ENCODE measurements around the gene SH2D3C.

The SH2D3C gene

DNA sequence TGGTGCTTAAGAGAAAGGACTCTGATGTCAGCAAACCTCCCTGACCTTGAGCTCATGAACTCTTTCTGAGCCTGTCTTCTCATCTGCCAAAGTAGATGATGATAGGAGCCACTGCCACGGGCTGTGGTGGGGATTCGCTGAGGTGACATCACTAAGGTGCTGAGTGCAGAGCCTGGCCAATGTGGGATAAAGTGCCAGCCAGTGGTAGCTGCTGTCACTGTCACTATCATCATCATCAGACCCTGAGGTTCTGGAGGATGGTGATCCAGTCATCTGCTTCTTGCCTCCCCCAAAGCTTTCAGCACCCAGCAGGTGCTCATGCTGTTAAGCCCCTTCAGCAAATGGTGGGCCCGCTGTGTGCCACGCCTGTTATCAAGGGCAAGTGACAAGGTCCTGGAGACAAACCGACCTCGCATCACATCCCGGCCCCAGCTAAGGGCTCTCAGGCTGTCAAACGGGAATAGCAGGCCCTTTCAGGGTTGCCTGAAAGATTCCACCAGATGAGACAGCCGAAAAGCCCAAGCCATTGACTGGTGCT, 30.6 kb upstream of the SH2D3C start:
- no peak for DNase-seq (ENCODE audit: low read depth in 3 of 3)

DNA sequence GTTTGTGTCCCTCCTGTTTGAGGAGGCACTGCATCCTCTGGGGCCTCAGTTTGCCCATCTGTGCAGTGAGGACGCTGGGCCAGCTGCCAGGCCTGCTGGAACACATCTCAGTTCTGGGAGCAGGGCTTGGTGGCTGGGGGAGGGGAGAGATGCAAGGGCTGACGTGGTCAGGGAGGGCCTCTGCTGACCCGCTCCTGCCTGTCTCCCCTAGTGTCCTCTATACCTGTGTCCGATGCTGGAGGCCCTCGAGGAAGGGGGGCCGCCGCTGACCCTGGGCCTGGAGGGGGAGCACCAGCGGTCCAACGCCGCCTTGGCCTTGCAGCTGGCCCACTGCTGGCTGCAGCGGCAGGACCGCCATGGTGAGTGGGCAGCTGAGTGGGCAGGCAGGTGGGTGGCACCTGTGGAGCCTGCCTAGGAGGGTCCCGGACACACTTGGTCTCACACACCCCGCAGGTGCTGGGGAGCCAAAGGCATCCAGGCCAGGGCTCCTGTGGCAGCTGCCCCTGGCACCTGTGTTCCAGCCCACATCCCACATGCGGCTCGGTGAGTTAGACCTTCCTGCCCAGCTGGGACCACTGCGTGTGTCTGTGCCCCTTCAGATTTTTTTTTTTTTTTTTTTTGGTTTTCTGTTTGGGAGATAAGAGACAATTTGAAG, 30.0 kb upstream of the SH2D3C start:
- DNase-seq (ENCODE audit: low read depth in 3 of 3) = no peak

DNA sequence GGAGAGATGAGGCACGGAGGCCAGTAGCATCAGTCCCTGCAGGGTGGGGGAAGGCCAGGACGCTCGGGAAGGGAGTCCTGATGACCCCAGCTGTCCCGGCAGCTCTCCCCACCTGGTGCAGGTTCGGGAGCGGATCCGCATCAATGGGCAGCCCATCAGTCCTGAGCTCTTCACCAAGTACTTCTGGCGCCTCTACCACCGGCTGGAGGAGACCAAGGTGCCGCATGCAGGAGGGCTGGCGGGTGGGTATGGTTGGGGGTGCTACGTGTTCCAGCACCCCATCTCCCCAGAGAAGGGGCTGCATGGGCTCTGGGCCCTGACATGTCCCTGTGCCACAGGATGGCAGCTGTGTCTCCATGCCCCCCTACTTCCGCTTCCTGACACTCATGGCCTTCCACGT, 28.4 kb upstream of the SH2D3C start:
- no peak for DNase-seq (ENCODE audit: low read depth in 3 of 3)

DNA sequence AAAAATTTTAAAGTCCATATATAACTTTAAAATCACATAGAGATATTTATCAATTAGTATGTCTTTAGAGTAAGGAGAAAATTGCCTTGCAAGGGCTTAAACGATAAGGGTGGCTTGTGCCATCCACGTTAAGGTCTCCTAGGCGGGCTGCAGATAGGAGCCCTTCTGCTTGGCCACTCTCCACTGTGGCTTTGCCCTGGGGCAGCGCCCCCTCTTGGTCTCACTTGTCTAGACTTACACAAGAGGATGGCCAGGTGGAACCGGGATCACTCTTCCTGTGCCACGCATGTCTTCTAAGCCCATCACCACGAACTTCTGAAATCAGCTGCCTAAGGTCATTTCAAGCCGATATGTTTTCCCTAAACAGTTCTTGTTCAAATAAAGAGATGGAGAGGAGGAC, 27.2 kb upstream of the SH2D3C start:
- no peak for DNase-seq (ENCODE audit: low read depth in 3 of 3)

DNA sequence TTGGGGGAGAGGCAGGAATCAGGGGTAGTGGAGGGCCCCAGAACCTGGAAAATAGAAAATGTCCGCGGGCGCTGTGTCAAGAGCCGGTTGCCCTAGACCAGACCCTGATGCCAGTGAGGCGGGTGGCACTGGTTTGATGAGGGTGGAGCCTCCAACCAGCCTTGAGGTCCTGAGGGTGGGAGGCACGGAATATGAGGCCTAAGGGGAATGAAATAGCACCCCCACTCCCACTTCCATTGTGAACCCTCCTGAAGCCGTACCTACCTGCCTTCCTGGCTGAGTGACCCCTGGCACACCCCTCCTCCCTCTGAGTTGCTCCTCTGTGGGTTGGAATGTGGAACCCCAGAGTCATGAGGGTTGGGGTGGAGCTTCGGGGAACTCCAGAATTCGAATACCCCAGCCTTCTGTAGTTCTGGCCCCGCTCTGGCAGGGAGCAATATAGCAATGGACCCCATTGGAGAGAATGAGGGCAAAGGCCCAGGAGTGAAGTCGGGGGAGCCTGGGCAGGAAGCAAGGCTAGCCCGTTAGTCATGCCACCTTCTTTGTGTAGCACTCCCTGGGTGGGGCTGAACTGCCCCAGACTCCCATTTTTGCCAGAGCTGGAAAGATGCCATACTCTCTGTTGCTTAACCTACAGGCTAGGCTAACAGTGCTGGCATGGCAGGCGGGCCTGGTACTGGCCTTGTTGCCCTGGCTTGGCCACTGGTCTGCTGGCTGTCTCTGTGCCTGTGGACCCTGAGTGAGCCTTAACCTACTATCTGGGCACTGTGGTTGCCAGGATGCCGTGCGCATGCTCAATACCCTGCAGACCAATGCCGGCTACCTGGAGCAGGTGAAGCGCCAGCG, 25.3 kb upstream of the SH2D3C start:
- no peak for DNase-seq (ENCODE audit: low read depth in 3 of 3)

DNA sequence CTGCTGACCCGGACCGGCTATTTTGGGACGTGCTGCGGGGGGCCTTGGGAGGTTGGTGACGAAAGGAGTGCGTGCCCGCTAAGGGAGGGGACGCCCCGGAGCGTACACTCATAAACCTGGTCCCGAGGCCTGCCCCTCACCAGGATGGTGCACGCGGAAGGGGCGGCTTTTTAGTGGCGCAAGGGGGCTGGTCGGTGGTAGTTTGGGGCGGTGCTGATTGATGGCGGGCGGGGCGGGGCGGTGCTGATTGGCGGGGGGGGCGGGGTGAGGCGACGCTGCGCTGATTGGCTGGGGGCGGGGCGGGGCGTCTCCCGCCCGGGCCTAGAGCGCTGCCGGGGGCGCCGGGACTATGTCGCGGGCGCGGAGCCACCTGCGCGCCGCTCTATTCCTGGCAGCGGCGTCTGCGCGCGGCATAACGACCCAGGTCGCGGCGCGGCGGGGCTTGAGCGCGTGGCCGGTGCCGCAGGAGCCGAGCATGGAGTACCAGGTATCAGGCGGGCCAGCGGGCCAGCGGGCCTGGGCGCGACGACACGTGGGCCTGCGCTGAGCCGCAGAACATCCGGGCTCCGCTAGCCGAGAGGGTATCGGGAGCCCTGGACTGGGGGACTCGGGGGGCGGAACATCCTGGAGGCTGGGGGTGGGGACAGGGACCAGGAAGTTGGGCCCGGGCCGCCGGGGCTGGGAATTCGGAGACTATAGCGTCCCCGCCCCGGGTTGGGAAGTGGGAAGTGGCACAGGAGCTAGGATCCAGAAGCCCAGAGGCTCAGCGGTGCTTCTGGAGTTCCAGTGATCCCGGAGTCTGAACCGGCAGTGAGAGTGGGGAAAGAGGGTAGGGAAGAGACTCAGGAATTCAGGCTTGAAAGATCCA, 24.3 kb upstream of the SH2D3C start, which contains the start of gene FPGS:
TSS of gene FPGS (plus strand) at position 307 of the 868 bp plus-strand sequence. CDS start at position 350, 43 bp downstream.
- DNase-seq (ENCODE audit: low read depth in 3 of 3) = peak; percentile 63 to 70 (median 70)

DNA sequence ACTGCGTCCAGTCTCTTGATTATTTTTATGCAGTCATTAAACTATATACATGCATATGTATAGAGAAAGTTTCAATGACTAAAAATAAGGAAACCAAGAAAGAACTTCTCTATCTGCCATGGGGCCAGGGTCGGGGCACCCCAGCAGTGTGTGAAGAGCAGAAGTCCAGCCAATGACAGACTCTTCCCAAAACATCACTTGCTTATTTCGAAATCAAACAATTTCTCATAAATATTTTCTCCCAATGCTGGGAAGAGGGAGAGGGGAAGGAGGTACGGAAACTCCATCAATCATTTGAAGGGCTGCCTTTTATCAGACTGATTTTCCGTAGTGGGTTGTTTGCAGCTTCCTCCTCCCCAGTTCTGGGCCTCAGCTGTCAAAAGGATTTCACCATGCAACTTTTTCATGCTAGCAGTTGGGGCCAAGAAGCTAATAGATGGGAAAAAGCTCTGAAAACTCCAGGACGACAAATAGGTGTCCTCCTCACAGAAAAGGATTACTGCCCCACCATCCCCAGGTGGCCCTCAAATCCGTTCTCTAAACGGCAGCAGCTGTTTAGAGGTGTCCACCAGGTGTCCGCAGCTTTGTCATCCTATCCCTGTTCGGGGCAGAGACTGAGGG, 23.6 kb upstream of the SH2D3C start:
- DNase-seq (ENCODE audit: low read depth in 3 of 3) = no peak

DNA sequence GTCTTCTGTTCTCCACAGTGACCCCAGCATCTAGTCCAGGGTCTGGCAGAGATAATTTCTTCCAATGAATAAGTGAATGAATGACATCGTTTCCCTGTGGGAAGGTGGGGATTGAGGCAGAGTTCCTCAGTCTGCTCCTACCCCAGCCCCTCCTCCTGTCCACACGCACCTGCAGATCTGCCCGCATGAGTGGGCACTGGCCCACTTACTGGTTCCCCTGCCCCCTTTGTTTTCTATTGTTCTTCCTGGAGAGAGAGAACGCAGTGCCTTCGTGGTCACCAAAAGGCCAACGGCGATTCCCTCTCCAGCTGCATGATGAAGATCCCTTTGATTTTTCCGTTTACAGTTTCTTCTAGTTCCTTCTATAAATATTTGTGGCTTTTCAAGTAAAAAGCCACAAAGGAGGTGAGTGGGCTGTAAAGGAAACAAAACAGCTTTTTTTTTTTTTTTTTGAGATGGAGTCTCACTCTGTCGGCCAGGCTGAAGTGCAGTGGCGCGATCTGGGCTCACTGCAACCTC, 18.4 kb upstream of the SH2D3C start:
- DNase-seq (ENCODE audit: low read depth in 3 of 3) = no peak

DNA sequence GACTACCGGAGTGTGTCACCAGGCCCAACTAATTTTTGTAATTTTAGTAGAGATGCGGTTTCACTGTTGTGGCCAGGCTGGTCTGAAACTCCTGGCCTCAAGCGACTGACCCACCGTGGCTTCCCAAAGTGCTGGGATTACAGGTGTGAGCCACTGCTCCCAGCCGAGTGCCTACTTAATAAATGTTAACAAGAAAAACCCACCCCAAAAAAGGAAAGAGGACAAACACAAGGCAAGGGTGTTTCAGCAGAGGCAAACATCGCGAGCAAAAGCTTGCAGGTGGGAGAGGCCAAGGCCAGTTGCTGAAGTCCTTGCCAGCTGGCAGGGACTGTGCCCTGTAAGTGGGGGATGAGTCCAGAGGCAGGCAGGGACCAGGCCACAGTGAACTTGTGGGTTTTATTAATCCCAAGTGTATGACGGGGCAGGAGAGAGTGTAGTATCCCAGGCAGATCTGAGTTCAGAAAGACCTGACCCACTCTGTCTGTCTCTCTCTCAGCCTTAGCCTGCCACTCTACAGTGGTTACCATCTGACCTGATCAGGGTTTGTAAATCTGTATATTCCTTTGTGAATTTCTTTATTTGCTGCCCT, 17.9 kb upstream of the SH2D3C start:
- no peak for DNase-seq (ENCODE audit: low read depth in 3 of 3)

DNA sequence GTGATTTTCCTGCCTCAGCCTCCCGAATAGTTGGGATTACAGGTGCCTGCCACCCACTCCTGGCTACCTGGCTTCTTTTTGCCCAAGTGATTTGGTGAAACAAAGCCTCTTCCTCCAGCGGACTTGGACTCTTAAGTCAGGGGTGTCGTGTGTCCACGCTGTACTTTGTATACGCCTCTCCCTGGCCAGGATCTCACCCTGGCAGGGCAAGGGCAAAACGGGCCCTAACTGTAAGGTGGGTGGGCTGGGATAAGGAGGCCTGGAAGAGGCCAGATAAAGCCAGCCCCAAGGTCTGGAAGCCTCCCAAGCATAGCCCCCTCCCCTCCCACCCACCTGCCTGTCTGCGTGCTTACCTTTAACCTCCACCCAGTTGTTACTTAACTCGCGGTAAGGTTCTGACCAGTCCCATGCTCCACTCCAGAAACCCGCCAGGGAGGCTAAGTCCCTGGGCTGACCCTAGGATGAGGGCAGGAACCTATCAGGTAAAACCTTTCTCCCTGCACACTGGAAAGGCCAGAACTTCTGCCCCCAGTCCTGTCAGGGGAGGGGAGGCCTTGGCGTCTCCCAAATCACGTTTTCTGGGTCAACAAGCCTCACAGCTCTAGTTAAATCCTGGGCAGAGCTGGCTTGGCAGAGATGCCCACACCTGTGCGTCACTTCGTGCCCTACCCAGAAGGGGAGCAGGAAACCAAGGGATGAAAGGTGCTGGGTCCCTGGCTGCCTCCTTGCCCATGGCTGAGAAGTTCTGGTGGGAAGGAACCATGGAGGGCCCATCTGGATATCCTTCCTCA, 15.7 kb upstream of the SH2D3C start:
- DNase-seq (ENCODE audit: low read depth in 3 of 3) = no peak

DNA sequence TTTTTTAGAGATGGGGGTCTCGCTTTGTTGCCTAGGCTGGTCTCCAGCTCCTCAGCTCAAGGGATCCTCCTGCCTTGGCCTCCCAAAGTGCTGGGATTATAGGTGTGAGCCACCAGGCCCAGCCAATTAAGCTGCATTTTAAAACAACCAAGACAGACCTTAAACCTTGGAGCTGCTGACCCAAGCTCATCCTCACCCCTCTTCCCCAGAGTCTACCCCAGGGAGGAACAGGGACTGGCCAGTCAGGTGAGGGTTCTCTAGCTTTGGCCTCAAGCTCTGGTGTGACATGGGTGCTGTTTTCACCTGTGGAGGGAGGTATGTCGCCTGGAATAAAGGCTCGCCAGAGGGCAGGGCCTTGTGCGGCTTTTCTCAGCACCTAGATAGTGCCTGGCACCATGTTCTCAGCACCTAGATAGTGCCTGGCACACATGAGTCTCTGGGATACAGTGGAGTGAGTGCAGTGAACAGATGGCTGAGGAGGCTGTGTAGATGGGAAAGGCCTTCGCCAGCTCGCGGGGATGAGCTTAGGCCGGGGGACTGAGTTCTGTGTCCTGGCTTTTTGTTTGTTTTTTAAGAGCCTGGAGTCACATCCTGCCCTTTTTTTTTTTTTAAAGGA, 14.7 kb upstream of the SH2D3C start:
- no peak for DNase-seq (ENCODE audit: low read depth in 3 of 3)

DNA sequence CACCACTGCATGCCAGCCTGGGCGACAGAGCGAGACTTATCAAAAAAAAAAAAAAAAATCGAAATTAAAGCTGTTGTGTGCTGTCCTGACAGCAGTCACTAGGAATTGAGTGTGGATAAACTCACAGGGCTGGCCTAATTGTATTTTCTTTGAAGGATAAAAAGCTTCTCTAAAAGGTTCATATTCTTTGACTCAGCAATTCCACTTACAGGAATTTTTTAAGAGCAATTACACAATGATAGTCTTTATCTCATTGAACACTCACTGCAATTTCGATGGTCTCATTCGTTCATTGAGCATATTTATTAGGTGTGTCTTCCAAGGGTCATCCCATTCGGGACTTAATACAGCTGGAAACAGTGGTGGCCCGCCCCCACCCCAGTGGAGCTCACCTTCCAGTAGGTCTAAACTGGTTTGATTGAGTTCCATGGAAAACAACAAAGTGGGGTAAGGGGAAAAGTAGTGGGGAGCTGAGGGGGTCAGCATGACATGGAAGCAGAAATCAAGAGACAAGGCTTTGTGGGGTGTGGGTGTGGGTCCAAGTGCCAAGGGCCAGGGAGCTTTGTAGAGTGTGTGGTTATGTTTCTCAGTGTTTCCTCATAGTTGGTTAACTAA, 14.1 kb upstream of the SH2D3C start:
- DNase-seq (ENCODE audit: low read depth in 3 of 3) = no peak

DNA sequence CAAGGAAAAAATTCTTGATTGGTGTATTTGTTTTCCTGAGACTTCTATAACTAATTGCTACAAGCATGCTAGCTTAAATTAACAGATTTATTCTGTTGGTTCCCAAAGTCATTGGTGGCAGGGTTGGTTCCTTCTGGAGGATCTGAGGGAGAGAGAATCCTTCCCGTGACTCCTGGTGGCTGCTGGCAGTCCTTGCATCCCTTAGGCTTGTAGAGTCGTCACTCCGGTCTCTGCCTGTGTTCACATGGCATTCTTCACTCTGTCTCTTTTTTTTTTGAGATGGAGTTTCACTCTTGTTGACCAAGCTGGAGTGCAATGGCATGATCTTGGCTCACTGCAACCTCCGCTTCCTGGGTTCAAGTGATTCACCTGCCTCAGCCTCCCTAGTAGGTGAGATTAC, 12.6 kb upstream of the SH2D3C start:
- no peak for DNase-seq (ENCODE audit: low read depth in 3 of 3)

DNA sequence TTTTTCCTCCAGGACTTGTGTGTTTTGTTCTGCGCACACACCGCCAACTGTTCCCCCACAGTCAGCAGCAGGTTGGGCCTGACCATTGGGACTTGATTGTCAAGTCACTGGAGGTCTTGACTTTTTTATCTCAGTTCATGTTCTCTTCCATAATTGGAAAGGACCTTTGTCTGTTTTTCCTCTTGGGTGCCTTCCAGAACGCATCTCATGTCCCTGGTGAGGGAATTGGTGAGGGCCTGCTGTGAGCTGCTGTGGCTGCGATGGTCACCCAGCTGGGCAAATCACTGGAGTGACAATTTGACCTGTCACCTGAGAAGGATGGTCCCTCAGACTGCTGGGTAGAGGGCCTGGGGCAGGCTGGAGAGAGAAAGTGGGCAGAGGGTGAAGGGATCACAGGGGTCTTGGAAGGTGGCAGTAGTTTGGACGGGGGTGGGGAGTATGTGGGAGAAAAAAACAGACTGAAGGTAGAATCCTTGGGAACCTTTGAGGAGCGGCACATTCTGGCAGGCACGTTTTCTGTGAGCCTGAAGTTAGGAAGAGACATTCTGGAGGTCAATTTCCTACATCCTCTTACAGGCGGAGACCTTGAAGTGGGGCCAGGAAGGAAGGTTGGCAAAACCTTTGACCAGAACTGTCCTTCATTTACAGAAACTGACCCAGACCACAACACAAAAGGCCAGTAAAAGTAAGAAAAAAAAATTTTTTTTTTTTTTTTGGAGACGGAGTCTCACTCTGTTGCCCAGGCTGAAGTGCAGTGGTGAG, 11.8 kb upstream of the SH2D3C start:
- DNase-seq (ENCODE audit: low read depth in 3 of 3) = no peak

DNA sequence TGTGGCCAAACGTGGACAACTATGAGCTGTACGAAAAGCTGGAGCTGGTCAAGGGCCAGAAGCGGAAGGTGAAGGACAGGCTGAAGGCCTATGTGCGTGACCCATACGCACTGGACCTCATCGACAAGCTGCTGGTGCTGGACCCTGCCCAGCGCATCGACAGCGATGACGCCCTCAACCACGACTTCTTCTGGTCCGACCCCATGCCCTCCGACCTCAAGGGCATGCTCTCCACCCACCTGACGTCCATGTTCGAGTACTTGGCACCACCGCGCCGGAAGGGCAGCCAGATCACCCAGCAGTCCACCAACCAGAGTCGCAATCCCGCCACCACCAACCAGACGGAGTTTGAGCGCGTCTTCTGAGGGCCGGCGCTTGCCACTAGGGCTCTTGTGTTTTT, 10.7 kb upstream of the SH2D3C start:
- no peak for DNase-seq (ENCODE audit: low read depth in 3 of 3)

DNA sequence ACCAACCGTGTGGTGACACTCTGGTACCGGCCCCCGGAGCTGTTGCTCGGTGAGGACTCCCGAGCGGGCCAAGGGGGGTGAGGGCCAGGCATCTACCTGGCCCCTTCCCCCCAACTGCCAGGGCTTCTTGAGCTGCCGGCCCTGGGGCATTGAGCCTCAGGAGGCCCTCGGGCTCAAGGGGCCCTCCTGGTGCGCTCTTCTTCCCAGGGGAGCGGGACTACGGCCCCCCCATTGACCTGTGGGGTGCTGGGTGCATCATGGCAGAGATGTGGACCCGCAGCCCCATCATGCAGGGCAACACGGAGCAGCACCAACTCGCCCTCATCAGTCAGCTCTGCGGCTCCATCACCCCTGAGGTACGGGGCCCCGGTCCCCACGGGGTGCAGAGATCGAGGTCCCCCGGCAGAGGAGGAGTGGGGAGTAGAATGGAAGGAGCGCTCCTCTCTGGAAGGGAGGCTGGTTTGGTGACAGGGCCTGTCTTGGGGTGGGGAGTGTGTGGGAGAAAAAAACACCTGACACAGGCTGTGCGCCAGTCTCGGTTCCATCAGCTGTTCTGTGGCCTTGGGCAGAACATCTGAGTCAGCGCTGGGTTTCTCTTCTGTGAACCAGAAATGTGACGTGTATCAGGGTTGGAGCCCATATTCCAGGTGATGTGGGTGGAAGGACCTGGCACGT, 10.0 kb upstream of the SH2D3C start:
- DNase-seq (ENCODE audit: low read depth in 3 of 3) = peak in 1 of 3 experiments; percentile 34

DNA sequence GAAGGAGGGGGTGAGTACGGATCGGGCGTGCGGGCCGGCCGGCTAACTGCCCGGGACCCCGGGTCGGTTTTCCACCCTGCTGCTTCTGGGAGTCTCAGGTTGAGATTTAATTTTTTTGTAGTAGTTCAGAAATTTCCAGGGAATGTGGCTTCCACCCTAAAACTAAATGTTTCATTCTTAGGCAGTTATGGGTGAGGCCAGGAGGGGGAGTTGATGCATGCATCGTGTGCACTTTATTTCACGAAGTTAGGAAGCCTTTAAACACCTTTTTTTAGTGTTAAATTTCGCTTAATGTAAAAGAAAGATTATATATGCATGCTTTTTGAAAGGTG, 8.3 kb upstream of the SH2D3C start:
- no peak for DNase-seq (ENCODE audit: low read depth in 3 of 3)

Measured in stimulated activated CD4-positive, alpha-beta T cell treated with anti-CD3 and anti-CD28 coated beads, TNF-alpha, amount 100 ng/mL, for 4 hours (primary cell).